ENCODE measurements around the gene SAMD4B.
A peak's percentile ranks its signal among the peaks of the same experiment; 100 is the strongest.

Gene SAMD4B

DNA sequence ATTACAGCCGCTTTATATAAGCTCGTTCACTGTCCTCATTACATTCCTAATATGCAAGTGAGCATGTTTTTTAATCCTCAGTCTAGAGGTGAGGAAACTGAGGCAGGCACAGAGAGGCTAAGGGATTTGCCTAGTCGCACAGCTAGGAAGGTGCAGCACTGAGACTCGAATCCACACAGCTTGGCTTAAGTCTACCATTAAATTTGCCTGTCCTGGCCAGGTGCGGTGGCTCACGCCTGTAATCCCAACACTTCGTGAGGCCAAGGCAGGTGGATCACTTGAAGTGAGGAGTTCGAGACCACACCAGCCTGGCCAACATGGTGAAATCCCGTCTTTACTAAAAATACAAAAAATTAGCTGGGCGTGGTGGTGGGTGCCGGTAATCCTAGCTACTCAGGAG is 85.5 kb downstream of the SAMD4B start:
- DNase-seq (ENCODE audit: low spot score), result no peak

GRCh38 chr19:39428283-39429112 is 86.3 kb downstream of the SAMD4B start:
- peak; percentile 62 for DNase-seq (ENCODE audit: low spot score)

DNA sequence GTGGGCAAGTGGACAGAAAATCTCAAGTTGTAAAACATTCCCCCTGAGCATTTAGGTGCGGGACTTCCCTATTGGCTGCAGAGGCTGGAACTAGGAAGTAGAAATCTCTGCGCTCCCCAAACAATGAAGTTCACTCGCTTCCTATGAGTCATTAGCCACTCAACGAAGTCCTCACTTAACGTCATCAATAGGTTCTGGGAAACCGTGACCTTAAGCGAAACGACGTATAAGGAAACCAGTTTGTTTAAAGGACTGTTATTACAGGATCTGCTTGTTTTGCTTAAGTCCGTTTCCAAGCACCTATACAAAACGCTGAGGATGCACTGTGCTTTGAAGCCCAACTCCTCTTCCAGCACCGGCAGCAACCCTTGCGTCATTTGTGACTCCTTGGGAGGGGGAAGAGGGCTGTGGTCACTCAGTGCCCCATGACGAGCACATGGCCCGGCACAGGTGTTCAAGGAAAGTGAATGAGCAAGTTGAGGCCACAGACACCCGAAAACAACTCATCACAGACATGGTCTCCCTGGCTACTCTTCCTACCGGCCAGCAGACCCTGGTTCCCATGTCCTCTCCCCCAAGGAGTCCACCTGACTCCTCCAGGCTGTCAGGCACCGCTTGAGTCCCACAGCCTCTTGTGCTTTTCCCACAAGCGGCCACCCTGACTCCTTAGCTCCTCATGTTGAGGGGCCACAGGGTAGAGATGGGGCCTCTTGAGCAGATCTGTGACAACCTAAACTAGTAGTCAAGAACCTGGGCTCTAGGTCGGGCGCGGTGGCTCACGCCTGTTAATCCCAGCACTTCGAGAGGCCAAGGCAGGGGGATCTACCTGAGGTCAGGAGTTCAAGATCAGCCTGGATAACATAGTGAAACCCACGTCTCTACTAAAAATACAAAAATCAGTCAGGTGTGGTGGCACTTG is 88.7 kb downstream of the SAMD4B start:
- no peak for DNase-seq (ENCODE audit: low spot score)

- DNase-seq (ENCODE audit: low spot score), result no peak
Observed at GRCh38 chr19:39432677-39433025, 90.4 kb downstream of the SAMD4B start.

DNA sequence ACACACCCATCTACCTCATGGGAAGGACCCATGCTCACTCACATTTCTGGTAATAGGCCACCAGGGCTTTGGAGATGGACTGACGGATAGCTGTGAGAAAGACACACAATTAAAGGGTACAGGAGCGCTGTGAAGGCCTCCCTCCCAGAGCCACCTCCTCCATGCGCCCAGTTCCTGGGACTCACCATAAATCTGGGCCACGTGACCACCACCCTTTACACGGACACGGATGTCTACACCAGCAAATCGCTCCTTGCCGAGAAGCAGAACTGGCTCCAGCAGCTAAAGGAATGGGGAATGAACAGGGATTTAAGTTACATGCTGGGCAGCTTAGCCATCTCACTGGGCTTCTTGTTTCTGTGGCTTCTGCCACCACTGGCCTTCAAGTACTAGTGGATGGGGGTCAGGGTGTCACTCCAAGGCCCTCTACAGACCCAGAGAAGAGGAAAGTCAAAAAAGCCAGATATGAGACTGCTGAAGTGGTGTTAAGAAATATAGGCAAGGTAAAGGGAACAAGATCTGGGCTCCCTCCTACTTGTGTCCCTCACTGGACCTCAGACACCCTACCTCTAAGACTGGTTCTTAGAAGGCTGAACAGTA is 91.4 kb downstream of the SAMD4B start:
- DNase-seq (ENCODE audit: low spot score), result no peak

DNA sequence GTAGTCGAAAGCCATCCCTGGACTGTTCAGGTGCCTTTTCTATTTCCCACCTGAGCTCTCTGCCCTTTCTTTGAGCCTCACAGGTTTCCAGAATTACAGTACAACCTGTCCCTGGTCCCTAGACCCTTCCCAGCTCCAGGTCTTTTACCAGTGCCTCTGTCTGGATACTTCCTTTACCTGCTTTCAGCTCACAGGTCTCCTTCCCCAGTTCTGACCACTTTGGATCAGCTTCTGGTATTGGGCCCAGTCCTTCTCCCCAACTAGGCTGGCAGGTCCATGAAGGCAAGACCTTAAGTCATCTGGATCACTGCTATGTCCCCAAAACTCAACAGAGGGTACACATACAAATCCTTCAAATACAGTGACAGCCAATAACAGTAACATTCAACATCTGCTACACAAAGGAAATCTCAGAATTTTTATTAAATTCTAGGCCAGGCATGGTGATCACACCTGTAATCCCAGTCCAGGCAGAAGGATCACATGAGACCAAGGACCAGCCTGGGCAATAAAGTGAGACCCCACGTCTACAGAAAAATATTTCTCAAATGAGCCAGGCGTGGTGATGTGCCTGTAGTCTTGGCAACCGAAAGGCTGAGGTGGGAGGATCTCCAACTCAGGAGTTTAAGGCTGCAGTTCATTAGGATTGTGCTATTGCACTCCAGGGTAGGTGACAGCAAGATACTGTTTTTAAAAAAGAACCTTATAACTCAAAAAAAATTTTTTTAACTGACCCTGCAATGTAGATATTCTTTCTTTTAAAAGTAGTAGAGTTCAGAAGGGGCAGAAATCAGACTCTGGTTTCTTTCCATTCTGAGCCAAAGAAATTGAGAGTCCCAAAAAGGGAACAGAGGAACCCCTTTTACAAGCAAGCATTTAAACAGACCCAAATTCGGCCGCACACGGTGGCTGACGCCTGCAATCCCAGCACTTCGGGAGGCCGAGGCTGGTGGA is 92.2 kb downstream of the SAMD4B start:
- DNase-seq (ENCODE audit: low spot score), result no peak
